SKM-1 treated with dmso at 0.1 percent for 144 hours (cell line): ENCODE data around the gene ANAPC4.
"Not testable (repeated sequence)": the region's sequence is repeated elsewhere in the genome, so short reads cannot be mapped to it uniquely, and the experiment has no call there.

Experiments used
- DNase-seq: peaks from one replicate; lab custom pipeline; 2025; ENCODE audit not compliant: unreplicated experiment; lab: John Stamatoyannopoulos, UW

The ANAPC4 gene

GRCh38 chr4:25376754-25377571 is at the start of gene ANAPC4:
TSS of gene ANAPC4 (plus strand) at chr4:25377263. CDS start at chr4:25377428, 165 bp downstream.
- peak; percentile 95 for DNase-seq

GRCh38 chr4:25328463-25328862 is 48.6 kb upstream of the ANAPC4 start:
- DNase-seq: not testable (repeated sequence)

GRCh38 chr4:25330335-25330734 is 46.7 kb upstream of the ANAPC4 start:
- no peak for DNase-seq

GRCh38 chr4:25330905-25331808 is 45.9 kb upstream of the ANAPC4 start:
- no peak for DNase-seq

- DNase-seq: no peak
Observed at GRCh38 chr4:25343671-25344070, 33.4 kb upstream of the ANAPC4 start.

- DNase-seq: no peak
Observed at GRCh38 chr4:25345744-25346143, 31.3 kb upstream of the ANAPC4 start.

GRCh38 chr4:25346913-25347312 is 30.1 kb upstream of the ANAPC4 start:
- no peak for DNase-seq

- no peak for DNase-seq
Observed at GRCh38 chr4:25347473-25347872, 29.6 kb upstream of the ANAPC4 start.

GRCh38 chr4:25347971-25348370 is 29.1 kb upstream of the ANAPC4 start:
- DNase-seq: no peak

GRCh38 chr4:25350561-25350960 is 26.5 kb upstream of the ANAPC4 start:
- DNase-seq: no peak

- no peak for DNase-seq
Observed at GRCh38 chr4:25351777-25352416, 25.2 kb upstream of the ANAPC4 start.

GRCh38 chr4:25356068-25356467 is 21.0 kb upstream of the ANAPC4 start:
- no peak for DNase-seq

GRCh38 chr4:25358515-25359275 is 18.4 kb upstream of the ANAPC4 start:
- no peak for DNase-seq

- DNase-seq: no peak
Observed at GRCh38 chr4:25361253-25361652, 15.8 kb upstream of the ANAPC4 start.

GRCh38 chr4:25367004-25367621 is 9.9 kb upstream of the ANAPC4 start:
- DNase-seq: peak; percentile 22

- no peak for DNase-seq
Observed at GRCh38 chr4:25367877-25368276, 9.2 kb upstream of the ANAPC4 start.

- DNase-seq: no peak
Observed at GRCh38 chr4:25368315-25368714, 8.7 kb upstream of the ANAPC4 start.

GRCh38 chr4:25370242-25370641 is 6.8 kb upstream of the ANAPC4 start:
- DNase-seq: no peak

GRCh38 chr4:25372549-25372948 is 4.5 kb upstream of the ANAPC4 start:
- not testable (repeated sequence) for DNase-seq
